HG02678 (cell line): ENCODE results near the gene NR1H2.

Source experiments
- ATAC-seq: cut with Tn5 transposase; IDR thresholded peaks from one replicate; pipeline ENCODE4 v1.9.1; 2021; ENCODE audit warnings: mild to moderate bottlenecking, moderate library complexity; ENCODE audit not compliant: unreplicated experiment

NR1H2 gene

GRCh38 chr19:50399368-50399745 lies 23.1 kb downstream of the NR1H2 start:
- no peak for ATAC-seq

GRCh38 chr19:50401605-50402450 lies 25.6 kb downstream of the NR1H2 start:
- no peak for ATAC-seq

- ATAC-seq = no peak
Measured at GRCh38 chr19:50402544-50403301, 26.5 kb downstream of the NR1H2 start.

- ATAC-seq = no peak
Measured at GRCh38 chr19:50406156-50406820, 30.0 kb downstream of the NR1H2 start.

GRCh38 chr19:50406829-50407228 lies 30.6 kb downstream of the NR1H2 start:
- no peak for ATAC-seq

GRCh38 chr19:50409347-50409746 lies 33.1 kb downstream of the NR1H2 start:
- no peak for ATAC-seq

- ATAC-seq = no peak
Measured at GRCh38 chr19:50410109-50410508, 33.9 kb downstream of the NR1H2 start.

- ATAC-seq = no peak
Measured at GRCh38 chr19:50412419-50412818, 36.2 kb downstream of the NR1H2 start.

- ATAC-seq = no peak
Measured at GRCh38 chr19:50413096-50413495, 36.8 kb downstream of the NR1H2 start.

- no peak for ATAC-seq
Measured at GRCh38 chr19:50413531-50413930, 37.3 kb downstream of the NR1H2 start.

GRCh38 chr19:50414864-50415660 lies 38.8 kb downstream of the NR1H2 start:
- ATAC-seq = peak; percentile 23

GRCh38 chr19:50415661-50416033 lies 39.4 kb downstream of the NR1H2 start:
- ATAC-seq = peak; percentile 49

- ATAC-seq = no peak
Measured at GRCh38 chr19:50416034-50416977, 40.0 kb downstream of the NR1H2 start.

- no peak for ATAC-seq
Measured at GRCh38 chr19:50417111-50418081, 41.1 kb downstream of the NR1H2 start.

- no peak for ATAC-seq
Measured at GRCh38 chr19:50418176-50419021, 42.1 kb downstream of the NR1H2 start, which contains the start of gene SPIB. Gene SPIB (plus strand): TSS chr19:50418938. CDS start chr19:50418963, 25 bp downstream.

- ATAC-seq = no peak
Measured at GRCh38 chr19:50419022-50419579, 42.8 kb downstream of the NR1H2 start.

- ATAC-seq = no peak
Measured at GRCh38 chr19:50419580-50420035, 43.4 kb downstream of the NR1H2 start.
